ENCODE measurements around the gene EML1. TPM values are rescaled to one million over a fixed set of nuclear protein-coding genes. Genes with fewer than 3 reads are reported as not detected.
A peak's percentile ranks its signal among the peaks of the same experiment; 100 is the strongest.

The EML1 gene
- total RNA-seq, 6 experiments from 2014 or later = 3.3 to 6.8 (median 4.5) TPM

GRCh38 chr14:99976021-99976420 lies 182.8 kb downstream of the EML1 start:
- Histone ChIP-seq H3K36me3 (no peaks in the 10 kb centered on the region), H3K9me3 (no peaks in the 10 kb centered on the region), H3K4me3 (no peak overlapping the region), H3K27me3 (no peaks in the 10 kb centered on the region), H3K4me1 (peaks cover 0 to 16% (median 1%) of the 10 kb centered on the region in 4 donors), H3K27ac (no peak overlapping the region)
- DNase-seq = no peak
- intact Hi-C loops (cut with DNase I) = no loop called here
- ATAC-seq = no peak
- TF ChIP-seq CTCF (IDR thresholded peaks at IDR 0.05) (no peak), POLR2A (IDR thresholded peaks at IDR 0.05) (no peak)
- WGBS (ENCODE audit: insufficient coverage, low coverage, low lambda C conversion rate, missing lambda C conversion rate) = 80% methylated on average over 1 of the region's 1 CpG

- H3K27ac ChIP-seq = no peak overlapping the region
- no peak for DNase-seq
- 84% methylated on average over 3 of the region's 3 CpGs for WGBS (ENCODE audit: insufficient coverage, low coverage, low lambda C conversion rate, missing lambda C conversion rate)
- TF ChIP-seq CTCF (IDR thresholded peaks at IDR 0.05) = no peak
- TF ChIP-seq POLR2A (IDR thresholded peaks at IDR 0.05) = no peak
- H3K27me3 ChIP-seq = no peaks in the 10 kb centered on the region
- intact Hi-C loops (cut with DNase I) = no loop called here
- ATAC-seq = no peak
- H3K4me1 ChIP-seq = peaks cover 0 to 16% (median 5%) of the 10 kb centered on the region in 4 donors
- no peaks in the 10 kb centered on the region for H3K36me3 ChIP-seq
- no peak overlapping the region for H3K4me3 ChIP-seq
- H3K9me3 ChIP-seq = no peaks in the 10 kb centered on the region
Observed at GRCh38 chr14:99976681-99977080, 183.5 kb downstream of the EML1 start.

GRCh38 chr14:99980299-99980698 lies 187.1 kb downstream of the EML1 start:
- no peaks in the 10 kb centered on the region for H3K27me3 ChIP-seq
- H3K9me3 ChIP-seq = no peaks in the 10 kb centered on the region
- H3K4me1 ChIP-seq = peaks cover 0 to 29% (median 11%) of the 10 kb centered on the region in 4 donors
- no peaks in the 10 kb centered on the region for H3K36me3 ChIP-seq
- peak in 2 of 3 donors; percentile 52 to 66 for DNase-seq
- no peak overlapping the region for H3K27ac ChIP-seq
- no peak for TF ChIP-seq POLR2A (IDR thresholded peaks at IDR 0.05)
- no peak for TF ChIP-seq CTCF (IDR thresholded peaks at IDR 0.05)
- H3K4me3 ChIP-seq = no peak overlapping the region
- WGBS (ENCODE audit: insufficient coverage, low coverage, low lambda C conversion rate, missing lambda C conversion rate) = 26% methylated on average over 5 of the region's 7 CpGs
- intact Hi-C loops (cut with DNase I) = loop anchor here in 1 of 2 donors (10.0 kb wide), 1 partner anchor 135 kb away; no protein-coding TSS in a partner anchor
- peak; percentile 70 to 83 (median 78) for ATAC-seq

DNA sequence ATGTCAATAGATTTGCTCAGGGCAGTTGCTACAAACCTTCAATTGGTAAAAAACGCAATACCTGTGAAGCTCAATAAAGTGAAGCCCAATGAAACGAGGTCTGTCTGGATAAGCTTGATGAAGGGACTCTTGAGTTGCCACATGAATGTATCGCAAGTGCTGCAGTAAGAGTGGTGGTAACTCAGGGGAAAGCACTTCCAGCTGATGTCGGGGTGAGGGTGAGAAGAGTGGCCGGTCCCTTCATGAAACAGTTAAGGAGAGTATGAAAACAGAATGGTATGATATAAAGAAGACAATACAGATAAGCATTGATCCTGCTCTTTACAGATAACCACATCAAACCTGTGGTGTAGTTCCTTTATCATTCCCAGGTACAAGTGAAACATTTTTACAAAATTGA lies 188.6 kb downstream of the EML1 start:
- H3K27me3 ChIP-seq = no peaks in the 10 kb centered on the region
- no peak overlapping the region for H3K4me3 ChIP-seq
- TF ChIP-seq POLR2A (IDR thresholded peaks at IDR 0.05) (no peak), CTCF (IDR thresholded peaks at IDR 0.05) (no peak)
- peaks cover 0 to 29% (median 11%) of the 10 kb centered on the region in 4 donors for H3K4me1 ChIP-seq
- H3K27ac ChIP-seq = no peak overlapping the region
- no peaks in the 10 kb centered on the region for H3K36me3 ChIP-seq
- no peaks in the 10 kb centered on the region for H3K9me3 ChIP-seq
- WGBS (ENCODE audit: insufficient coverage, low coverage, low lambda C conversion rate, missing lambda C conversion rate) = 49% methylated on average over 5 of the region's 5 CpGs
- DNase-seq = no peak
- intact Hi-C loops (cut with DNase I) = loop anchor here in 1 of 2 donors (10.0 kb wide), 1 partner anchor 133 kb away; no protein-coding TSS in a partner anchor
- no peak for ATAC-seq

Data from right lobe of liver (tissue), 6 donors.